ENCODE data around the gene MTG1. TPM values are rescaled to one million over a fixed set of nuclear protein-coding genes. Genes with fewer than 3 reads are reported as not detected.
"Not testable (repeated sequence)": the region's sequence is repeated elsewhere in the genome, so short reads cannot be mapped to it uniquely, and the experiment has no call there.

Gene MTG1
- total RNA-seq, 1 donor from 2014 or later, result 33.3 TPM

DNA sequence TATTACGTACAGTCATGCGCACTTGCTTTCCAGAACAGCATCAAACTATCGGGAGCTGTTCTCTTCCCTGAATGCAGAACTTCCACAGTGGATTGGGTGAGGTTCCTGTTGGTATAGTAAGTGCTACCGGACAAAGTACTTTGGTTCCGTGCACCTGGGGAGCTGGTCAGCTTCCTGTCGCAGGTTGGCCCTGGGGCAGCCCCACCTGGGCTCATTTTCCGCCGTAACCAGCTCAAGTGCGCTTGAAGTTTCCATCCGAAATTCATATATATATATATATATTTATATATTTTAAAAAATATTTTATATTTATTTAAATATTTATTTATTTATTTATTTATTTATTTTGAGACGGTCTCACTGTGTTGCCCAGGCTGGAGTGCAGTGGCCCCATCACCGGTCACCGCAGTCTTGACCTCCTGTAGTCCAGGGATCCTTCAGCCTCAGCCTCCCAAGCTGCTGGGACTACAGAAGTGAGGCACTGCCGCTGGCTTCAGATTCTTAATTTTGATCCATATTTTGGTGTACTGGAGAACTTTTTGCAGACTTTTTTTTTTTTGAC is 66.3 kb downstream of the MTG1 start:
- no peak for DNase-seq (ENCODE audit: low spot score)

DNA sequence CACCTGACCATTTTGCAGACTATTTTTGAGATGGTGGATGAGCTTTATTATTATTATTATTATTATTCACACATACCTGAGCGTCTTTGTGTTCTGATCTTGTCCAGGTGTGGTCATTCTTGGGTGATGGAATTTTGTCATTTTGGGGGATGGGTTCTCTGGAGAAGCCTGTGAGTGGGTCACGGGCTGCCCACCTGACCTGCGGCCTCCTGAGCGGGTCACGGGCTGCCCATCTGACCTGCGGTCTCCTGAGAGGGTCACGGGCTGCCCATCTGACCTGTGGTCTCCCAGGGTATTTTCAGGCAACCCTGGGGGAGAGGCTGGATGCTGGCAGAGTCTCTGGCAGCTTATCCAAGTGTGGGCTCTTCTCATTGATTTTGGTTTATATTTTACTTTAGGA is 67.1 kb downstream of the MTG1 start:
- peak; percentile 59 for DNase-seq (ENCODE audit: low spot score)

DNA sequence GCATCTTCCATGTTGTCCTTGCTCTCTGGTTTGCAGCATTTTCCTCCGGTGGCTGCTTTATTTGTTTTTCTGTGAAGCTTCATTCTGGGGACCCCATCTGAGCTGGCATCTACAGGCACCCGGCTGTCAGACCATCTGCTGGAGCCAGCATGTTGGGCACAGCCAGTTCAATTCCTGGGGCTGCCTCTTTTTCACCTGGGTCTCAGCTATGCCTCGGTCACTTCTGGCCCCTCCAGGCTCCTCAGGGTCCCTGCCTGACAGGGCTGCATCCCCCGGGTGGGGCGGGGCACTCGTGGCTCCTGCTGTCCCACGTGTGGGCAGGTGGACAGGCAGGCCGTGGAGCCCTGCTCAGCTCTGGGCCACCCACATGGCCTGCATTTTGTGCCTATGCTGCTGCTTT is 67.9 kb downstream of the MTG1 start:
- DNase-seq (ENCODE audit: low spot score), result peak; percentile 72

DNA sequence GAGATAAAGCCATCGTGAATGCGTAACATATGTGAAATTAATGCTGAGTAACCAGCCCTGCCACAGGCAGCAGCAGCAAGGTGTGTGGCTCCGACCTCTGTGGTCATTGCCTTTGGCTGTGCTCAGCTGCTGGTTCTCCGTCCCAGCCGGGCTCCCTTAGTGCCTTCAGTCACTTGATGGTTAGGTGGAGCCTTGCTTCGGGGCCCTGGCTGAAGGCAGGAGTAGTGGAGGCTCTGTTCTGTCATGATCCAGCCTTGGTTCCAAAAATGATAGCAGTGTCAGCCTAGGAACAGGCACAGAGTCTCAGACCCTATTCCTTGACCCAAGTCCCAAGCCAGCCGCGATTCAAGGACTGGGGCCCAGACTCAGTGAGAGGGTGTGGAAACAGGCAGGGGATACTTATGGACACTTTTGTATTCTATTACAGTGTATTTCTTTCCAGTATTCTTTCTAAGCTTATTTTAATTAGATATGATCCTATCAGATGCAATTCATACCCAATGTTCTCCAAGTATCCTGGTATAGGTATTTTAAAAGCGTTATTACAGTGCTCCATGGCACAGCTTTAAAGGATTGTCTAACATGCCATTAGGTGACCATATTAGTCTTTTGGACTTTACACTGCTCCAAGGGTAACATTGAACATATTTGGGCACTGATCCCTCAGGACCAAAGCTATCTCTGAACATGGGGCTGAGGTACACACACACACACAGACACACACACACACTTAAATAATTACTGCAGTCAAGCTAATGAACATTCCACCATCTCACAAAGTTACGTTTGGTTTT is 68.8 kb downstream of the MTG1 start:
- DNase-seq (ENCODE audit: low spot score), result peak; percentile 62

DNA sequence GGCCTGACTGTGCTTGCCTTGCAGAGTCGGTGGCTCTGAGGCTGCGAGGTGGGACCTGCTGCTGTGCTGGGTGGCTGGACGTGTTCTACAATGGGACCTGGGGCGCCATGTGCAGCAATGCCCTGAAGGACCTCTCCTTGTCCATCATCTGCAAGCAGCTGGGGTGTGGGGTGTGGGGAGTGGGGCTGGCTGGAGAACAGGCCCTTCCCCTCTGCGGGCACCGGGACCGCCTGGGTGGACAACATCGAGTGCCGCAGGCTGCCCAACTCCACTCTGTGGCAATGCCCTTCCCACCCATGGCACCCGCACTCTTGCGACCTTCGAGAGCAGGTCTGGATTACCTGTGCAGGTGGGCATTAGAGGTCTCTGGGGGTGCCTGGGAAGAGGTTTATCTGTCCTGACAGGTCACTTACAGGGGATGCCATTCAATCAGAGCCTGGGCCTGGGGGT is 70.7 kb downstream of the MTG1 start:
- peak; percentile 65 for DNase-seq (ENCODE audit: low spot score)

GRCh38 chr10:133465191-133465949 is 71.4 kb downstream of the MTG1 start:
- DNase-seq (ENCODE audit: low spot score), result peak; percentile 77

- DNase-seq (ENCODE audit: low spot score), result peak; percentile 64
Measured at GRCh38 chr10:133465950-133466474, 72.1 kb downstream of the MTG1 start.

DNA sequence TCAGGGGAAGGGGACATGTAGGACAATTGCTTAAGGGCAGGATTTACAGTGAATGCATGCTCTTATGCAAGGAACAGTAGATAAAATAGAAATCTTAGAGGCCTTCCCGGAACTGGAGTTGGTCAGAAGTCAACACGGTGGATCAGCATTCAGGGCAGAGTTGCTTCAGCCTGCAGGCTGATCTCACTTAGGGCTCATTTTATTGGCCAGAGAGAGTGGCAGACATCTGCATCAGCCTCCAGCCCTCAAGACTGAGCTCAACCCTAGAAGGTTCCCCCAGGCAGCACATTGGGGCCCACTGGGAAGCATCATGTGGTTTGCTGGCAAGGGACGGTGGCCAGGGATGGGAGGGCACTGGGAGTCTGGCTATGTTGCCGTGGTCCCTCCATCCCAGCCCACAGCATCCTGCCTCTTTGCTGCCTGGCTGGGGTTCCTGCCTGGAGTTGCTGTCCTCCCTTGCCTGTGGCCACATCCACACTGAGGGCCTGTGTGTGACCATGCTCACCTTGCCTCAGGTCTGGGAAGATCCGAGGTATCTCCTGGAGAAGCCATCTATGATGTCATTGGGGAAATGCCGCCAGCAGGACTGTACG is 72.8 kb downstream of the MTG1 start:
- DNase-seq (ENCODE audit: low spot score), result peak; percentile 77

GRCh38 chr10:133467286-133467911 is 73.4 kb downstream of the MTG1 start:
- DNase-seq (ENCODE audit: low spot score), result peak; percentile 73

DNA sequence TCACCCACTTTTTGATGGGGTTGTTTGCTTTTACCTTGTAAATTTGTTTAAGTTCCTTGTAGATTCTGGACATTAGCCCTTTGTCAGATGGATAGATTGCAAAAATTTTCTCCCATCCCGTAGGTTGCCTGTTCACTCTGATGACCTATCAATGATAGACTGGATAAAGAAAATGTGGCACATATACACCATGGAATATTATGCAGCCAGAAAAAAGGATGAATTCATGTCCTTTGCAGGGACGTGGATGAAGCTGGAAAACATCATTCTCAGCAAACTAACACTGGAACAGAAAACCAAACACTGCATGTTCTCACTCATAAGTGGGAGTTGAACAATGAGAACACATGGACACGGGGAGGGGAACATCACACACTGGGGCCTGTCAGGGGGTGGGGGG is 75.2 kb downstream of the MTG1 start:
- DNase-seq (ENCODE audit: low spot score), result not testable (repeated sequence)

DNA sequence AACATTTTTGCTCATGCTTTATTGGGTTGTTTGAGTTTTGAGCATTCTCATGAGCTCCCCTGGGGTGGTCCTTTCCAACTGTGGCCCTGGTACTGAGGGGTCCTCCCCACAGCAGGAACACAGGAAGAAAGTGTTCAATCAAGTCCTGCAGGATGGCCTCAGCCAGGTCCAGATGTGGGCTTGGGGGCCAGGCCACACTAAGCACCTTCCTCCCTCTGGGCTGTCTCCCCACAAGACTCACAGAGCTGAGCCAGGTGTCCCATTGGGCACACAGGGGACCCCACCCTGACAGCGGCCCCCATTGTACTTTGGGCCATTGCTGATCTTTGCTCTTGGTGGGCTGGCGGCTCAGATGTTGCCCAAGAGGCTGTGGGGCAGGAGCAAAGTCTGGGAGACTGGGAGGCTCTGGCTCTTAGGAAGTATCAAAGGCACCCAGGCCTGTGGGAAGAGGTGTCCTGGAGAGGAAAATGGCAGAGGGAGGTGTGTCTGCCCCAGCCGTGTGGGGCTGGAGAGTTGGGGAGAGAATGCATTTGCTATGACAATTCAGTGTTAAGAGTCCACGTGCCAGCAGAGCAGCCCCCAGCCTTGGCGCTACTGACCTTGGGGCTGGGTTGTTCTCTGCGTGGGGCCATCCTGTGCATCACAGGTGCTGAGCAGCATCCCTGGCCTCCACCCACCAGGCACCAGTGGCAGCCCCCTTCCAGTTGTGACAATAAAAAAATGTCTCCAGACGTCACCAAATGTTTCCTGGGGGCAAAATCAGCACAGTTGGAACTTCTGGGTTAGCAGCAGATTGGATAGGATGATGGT is 77.5 kb downstream of the MTG1 start:
- no peak for DNase-seq (ENCODE audit: low spot score)

Small RNAs within 50 kb of the gene (microRNA-seq; reads per million reads assigned to microRNA genes)
- gene MIR3944 (ENCODE audit: borderline number of aligned reads), result not detected

Other genes starting within 250 kb of the MTG1 start
- 0.13 TPM for gene KNDC1, start 233.9 kb upstream of the MTG1 start, total RNA-seq
- not detected for gene UTF1, start 163.9 kb upstream of the MTG1 start, total RNA-seq
- 4.0 TPM for gene VENTX, start 156.3 kb upstream of the MTG1 start, total RNA-seq
- gene ADAM8, start 117.3 kb upstream of the MTG1 start, total RNA-seq, result 12.0 TPM
- 46.3 TPM for gene TUBGCP2, start 85.3 kb upstream of the MTG1 start, total RNA-seq
- gene ZNF511, start 85.2 kb upstream of the MTG1 start, total RNA-seq, result 32.9 TPM
- not detected for gene CALY, start 57.3 kb upstream of the MTG1 start, total RNA-seq
- gene PRAP1, start 46.8 kb upstream of the MTG1 start, total RNA-seq, result 1.6 TPM
- 19.0 TPM for gene FUOM, start 36.1 kb upstream of the MTG1 start, total RNA-seq
- 188 TPM for gene ECHS1, start 20.8 kb upstream of the MTG1 start, total RNA-seq
- 3.6 TPM for gene PAOX, start 14.9 kb upstream of the MTG1 start, total RNA-seq
- not detected for gene SPRN, start 30.5 kb downstream of the MTG1 start, total RNA-seq
- 3.3 TPM for gene SCART1, start 59.8 kb downstream of the MTG1 start, total RNA-seq
- gene CYP2E1, start 133.2 kb downstream of the MTG1 start, total RNA-seq, result 3.8 TPM
- 2.1 TPM for gene SYCE1, start 171.4 kb downstream of the MTG1 start, total RNA-seq
- gene FRG2B, start 232.6 kb downstream of the MTG1 start, total RNA-seq, result not detected

Measured in mesenteric fat pad (tissue), 1 donor.